A172 (cell line): ENCODE results near the gene STAMBP. TPM values are rescaled to one million over a fixed set of nuclear protein-coding genes. Genes with fewer than 3 reads are reported as not detected.
"Not testable (repeated sequence)": the region's sequence is repeated elsewhere in the genome, so short reads cannot be mapped to it uniquely, and the experiment has no call there.

Experiments used
- DNase-seq: peaks from one replicate; pipeline ENCODE4 v3.0.0-alpha.2; 2015; ENCODE audit warnings: low spot score
- total RNA-seq: library from RNA; depleted of rRNA; stranded (reverse); fragments of >200 nt; shearing (Covaris generic); gene quantifications from 2 replicates; pipeline ENCODE4 v1.2.3, GENCODE V29; 2014

STAMBP gene
- total RNA-seq, 1 experiment from 2014 or later, result 8.0 TPM

DNA sequence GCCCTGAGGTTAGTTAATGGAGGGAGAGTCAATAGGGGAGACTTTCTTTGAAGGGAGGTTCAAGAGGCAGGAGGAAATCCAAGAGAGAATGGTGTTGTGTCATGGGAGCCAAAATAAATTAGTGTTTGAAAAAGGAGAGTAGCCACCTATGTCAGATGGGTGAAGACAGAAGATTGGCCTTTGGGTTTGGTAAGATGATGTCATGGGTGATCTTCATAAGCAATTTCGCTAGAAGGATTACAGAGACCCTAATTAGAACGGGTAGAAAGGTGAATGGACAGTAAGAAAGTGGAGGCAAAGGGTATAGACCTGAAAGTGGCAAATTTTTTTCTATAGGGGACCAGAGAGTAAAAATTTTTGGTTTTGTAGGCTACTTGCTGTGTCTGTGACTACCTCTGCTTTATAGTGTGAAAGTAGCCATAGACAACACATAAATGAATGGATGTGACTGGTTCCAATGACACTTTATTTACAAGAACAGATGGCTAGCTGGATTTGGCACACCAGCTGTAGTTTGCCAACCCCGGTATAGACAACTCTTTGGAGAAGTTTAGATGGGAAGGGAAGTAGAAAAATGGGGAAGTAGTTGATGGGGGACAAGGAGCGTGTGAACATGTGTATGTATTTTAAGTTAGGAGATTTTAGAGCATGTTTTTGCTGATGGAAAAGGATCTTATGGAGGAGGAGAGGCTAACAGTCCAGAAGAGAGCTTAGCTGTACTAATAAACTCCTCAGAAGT lies 9.3 kb downstream of the STAMBP start:
- DNase-seq, result no peak

DNA sequence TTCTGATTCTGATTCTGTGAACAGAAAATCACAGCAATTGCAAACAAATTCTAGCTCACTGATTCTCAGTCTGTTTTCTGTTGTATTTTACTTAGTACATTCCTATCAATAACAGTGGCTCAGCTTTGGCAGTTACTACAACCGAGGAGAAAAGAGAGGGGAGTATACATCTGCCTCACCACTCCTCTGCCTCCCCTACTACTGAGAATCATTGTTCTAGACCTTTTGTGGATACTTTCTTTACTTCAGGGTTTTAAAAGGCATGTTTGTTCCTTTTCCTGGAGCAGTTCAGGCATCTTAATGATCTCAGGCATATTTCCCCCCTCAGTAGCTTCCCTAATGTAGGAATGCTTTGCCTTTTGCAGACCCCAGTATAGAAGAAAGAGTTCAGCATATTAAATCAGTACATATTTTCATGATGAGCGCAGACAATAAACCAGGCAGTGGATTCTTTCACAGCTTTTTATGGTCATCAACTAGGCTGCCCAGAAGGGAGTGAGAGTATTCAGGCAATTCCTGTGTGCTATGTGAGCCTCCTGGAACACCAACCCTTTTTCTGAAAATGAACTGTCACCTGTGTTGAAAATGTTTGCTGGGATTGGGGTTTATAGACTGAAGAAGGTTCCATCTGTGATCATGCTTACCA lies 10.3 kb downstream of the STAMBP start:
- no peak for DNase-seq

GRCh38 chr2:73839653-73840411 lies 11.1 kb downstream of the STAMBP start:
- DNase-seq, result no peak

- DNase-seq, result no peak
These were observed 13.4 kb downstream of the STAMBP start for GRCh38 chr2:73841912-73842738.

- DNase-seq, result no peak
These were observed 13.9 kb downstream of the STAMBP start for GRCh38 chr2:73842739-73843019.

GRCh38 chr2:73844087-73844486 lies 15.3 kb downstream of the STAMBP start:
- DNase-seq, result no peak

- DNase-seq, result no peak
These were observed 21.2 kb downstream of the STAMBP start for GRCh38 chr2:73850009-73850408.

DNA sequence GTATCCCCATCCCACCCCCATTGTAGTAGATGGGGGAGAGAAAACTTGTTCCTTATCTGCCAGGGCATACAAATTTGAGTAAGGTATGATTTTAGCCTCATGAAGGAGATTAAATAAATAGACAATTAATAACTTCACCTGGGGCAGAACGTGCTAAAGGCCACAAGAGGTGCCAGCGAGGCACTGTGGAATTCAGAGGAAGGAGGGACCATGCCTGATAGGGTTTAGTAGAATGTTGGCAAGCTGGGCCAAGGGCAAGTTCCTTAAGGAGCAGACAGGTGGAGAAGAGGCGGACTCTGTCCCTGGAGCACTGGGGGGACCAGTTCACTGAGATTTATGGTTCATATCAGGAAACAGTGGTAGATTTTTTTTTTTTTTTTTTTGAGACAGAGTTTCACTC lies 22.5 kb downstream of the STAMBP start:
- DNase-seq, result no peak

DNA sequence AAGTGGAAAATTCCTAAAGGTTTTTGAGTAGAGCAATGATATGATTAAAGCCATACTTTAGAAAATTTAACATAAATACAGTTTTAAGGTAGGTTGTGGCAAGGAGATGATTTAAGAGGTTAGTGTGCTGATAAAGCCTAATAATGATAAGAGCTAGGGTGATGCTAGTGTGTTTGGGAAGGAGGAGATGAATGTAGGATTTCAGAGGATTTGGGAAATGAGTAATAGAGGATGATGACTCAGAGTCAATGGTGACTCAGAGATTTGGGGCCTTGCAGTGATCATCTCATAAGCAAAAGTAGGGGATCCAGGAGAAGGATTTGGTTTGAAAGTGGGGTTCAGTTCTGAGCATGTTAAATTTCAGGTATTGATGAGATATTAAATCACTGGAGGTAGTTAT lies 23.3 kb downstream of the STAMBP start:
- DNase-seq, result peak; percentile 94

DNA sequence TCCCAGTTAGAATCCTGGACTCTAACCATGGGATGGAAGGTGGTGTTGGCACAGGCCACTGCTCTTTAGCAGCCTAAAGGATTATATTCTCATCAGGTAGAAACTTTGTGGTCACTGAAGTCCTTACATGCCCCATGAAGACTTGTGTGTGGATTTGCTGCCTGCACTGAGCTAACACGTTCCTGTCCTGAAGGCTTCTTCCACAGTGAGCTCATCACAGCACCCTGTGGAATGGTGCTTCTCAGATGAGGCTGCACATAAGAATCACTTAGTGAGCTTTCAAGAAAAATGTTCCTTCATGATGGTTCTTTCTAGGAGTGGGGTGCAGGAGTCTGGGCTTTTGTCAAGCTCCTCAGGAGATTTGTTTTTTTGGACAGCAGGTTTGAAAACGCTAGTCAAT lies 26.8 kb downstream of the STAMBP start:
- no peak for DNase-seq

- DNase-seq, result peak; percentile 84
These were observed 27.5 kb downstream of the STAMBP start for GRCh38 chr2:73856214-73856613.

DNA sequence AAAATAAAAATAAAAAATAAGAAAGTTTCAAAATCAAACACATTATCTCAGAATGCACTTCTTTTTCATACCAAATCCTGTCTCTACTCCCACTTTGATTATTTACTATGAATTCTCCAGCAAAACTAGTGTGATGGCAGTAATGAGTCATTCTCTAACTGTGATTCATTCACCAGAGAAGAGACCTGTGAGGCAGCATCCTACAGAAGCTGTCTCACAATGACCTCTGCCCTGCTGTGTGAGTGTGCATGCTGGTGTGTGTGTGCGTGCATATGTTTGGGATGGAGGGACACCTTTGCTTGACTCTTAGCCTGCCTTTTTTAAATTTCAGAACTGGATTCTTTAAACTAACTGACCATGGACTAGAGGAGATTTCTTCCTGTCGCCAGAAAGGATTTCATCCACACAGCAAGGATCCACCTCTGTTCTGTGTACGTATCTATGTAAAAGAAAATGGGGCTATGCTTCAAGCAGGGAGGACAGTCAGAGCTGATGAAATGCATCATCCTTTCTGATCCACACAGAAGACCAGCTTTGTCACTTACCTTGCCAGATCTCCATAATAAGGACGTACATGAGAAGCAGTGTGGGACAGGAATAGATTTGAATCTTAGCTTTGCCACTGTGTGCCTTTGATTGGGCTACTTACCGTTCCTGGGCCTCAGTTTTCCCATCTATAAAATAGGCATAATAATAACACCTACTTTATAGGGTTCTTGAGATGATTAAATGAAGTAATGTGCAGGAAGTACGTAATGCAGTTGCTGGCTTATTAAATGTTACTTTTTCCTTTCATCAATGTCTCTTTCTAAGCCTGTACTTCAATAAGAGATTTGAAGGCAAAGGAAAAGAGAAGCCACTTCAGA lies 31.2 kb downstream of the STAMBP start:
- DNase-seq, result peak; percentile 79

DNA sequence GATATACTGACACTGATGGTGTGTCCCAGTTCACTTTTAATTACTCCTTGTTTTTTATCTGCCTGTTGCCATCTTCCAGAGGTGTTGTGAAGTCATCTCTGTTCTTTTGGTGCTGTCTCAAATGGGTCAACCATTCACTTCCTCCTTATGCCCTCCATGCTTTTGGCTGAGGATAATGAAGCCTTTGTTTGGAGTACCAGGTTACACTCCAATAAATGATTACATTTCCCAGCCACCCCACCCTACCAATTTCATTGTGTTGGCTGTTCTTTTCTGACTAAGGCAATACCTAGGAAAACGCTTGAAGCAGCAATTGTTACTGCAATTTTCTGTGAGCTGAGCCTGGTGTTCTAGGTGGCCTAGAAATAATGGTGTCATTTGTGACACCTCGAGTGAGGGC lies 34.2 kb downstream of the STAMBP start:
- no peak for DNase-seq

DNA sequence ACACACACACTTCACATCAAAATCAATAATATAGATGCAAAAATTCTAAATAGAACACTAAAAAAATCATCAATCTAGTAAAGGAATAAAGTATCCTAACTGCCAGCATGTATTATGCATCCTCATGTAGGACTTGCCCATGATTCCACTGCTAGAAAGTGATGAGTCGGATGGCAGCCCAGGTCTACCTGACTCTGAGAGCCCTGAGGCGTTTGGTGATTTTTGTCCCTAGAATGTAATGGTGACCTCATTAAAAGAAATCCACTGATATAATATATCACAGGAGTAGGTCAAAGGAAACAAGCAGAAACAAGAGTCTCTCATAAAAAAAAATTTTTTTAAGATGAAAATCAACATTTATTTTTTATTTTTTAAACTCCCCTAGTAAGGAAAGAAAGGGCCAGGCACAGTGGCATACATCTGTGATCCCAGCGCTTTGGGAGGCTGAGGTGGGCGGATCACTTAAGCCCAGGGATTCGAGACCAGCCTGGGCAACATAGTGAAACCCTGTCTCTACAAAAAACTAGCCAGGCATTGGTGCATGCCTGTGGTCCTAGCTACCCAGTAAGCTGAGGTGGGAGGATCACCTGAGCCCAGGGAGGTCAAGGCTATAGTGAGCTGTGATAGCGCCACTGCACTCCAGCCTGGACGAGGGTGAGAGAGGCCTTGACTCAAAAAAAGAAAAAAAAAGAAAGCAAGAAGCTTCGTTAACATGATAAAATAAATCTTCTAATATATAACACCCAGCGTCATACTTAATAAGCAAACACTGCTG lies 39.6 kb downstream of the STAMBP start:
- no peak for DNase-seq

DNA sequence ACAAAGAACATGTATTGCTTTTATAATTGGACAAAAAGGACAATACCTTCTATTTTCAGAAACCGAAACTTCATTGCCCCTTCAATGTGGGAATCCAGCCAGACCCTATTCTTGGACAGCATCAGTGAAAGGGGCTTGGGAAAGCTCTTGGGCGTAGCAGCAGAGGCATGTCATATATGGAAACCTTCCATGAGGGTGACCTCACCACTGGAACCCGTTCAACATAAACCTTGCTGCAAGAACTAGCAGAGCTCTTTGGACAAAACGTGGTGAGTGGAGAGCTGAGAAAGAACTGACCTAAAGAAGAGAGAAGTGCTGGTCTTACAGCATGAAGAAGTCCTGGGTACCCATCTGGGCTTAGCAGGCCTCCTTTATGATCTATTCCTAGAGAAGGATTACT lies 41.3 kb downstream of the STAMBP start:
- peak; percentile 19 for DNase-seq

DNA sequence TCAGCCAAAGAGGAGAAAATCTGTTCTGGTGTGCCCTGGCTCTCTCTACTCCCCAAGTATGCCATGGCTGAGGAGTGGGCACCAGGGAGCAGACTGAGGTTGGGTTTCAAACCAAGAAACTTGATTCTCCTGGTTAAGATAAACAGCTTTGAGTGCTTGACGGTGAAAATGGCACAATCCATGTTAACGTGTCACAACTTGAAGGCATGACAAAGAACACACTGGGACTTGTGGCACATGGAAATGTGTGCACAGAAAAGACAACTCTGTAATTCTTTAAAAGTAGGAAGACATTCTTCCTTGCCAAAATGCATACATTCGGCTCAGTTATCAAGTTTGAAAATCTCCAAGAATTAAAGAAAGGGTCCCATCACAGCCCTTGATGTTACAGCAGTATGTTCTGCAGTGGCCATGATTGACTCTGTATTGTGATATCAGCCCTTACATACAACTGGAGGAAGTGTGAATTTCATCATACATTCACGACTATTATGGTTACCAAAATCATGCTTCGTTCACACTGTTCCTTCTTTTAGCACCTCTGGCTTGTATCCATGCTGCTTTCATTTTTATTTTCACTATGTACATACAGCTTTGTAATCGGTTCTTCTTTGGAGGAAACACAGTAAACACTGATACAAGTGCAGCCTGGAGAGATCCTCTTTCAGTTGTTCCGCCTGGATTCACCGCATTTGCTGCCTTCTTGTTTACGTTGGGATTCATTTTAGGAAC lies 48.5 kb downstream of the STAMBP start:
- no peak for DNase-seq

- DNase-seq, result not testable (repeated sequence)
These were observed 49.2 kb downstream of the STAMBP start for GRCh38 chr2:73877984-73878383.

GRCh38 chr2:73885406-73885805 lies 56.6 kb downstream of the STAMBP start:
- no peak for DNase-seq

DNA sequence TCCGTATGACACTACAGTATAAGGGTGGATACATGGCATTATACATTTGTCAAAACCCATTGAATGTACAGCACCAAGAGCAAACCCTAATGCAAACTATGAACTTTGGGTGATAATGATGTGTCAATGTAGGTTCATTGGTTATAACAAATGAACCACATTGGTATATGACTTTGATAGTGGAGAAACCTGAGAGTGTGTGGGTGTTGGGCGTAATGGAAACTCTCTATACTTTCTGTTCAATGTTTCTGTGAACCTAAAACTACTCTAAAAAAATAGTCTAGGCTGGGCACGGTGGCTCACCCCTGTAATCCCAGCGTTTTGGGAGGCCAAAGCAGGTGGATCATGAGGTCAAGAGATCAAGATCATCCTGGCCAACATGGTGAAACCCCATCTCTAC lies 57.6 kb downstream of the STAMBP start:
- no peak for DNase-seq
